HTR-8/SVneo (cell line): ENCODE measurements around the gene DTX1.
"Not testable (repeated sequence)": the region's sequence is repeated elsewhere in the genome, so short reads cannot be mapped to it uniquely, and the experiment has no call there.

Experiments used
- DNase-seq: peaks from one replicate; pipeline ENCODE4 v3.0.0; 2011; ENCODE audit warnings: low spot score, mixed read lengths; ENCODE audit not compliant: insufficient read length
- FAIRE-seq: peaks from 2 replicates; lab custom pipeline; 2011; peaks lifted over from hg19 to GRCh38; lab: Jason Lieb, UNC

Gene DTX1

GRCh38 chr12:113111247-113111646 is 54.7 kb downstream of the DTX1 start:
- FAIRE-seq (no peak), DNase-seq (no peak)

- DNase-seq (no peak), FAIRE-seq (no peak)
These were observed 55.7 kb downstream of the DTX1 start for GRCh38 chr12:113112043-113112899.

GRCh38 chr12:113113397-113113796 is 56.9 kb downstream of the DTX1 start:
- FAIRE-seq (no peak), DNase-seq (no peak)

GRCh38 chr12:113114447-113115178 is 58.1 kb downstream of the DTX1 start:
- FAIRE-seq = no peak
- no peak for DNase-seq

GRCh38 chr12:113115455-113116126 is 59.1 kb downstream of the DTX1 start:
- FAIRE-seq = no peak

GRCh38 chr12:113116875-113117274 is 60.3 kb downstream of the DTX1 start:
- FAIRE-seq (no peak), DNase-seq (no peak)

More at GRCh38 chr12:113115455-113116126, 59.1 kb downstream of the DTX1 start:
- DNase-seq = no peak

- not testable (repeated sequence) for FAIRE-seq, DNase-seq
These were observed 61.2 kb downstream of the DTX1 start for GRCh38 chr12:113117684-113118083.

GRCh38 chr12:113118142-113118541 is 61.6 kb downstream of the DTX1 start:
- FAIRE-seq = no peak

GRCh38 chr12:113119980-113120669 is 63.6 kb downstream of the DTX1 start:
- FAIRE-seq (no peak), DNase-seq (no peak)

More at GRCh38 chr12:113118142-113118541, 61.6 kb downstream of the DTX1 start:
- DNase-seq = no peak

- DNase-seq (no peak), FAIRE-seq (peak; percentile 60)
These were observed 64.3 kb downstream of the DTX1 start for GRCh38 chr12:113120670-113121370.

GRCh38 chr12:113127791-113128199 is 71.3 kb downstream of the DTX1 start:
- FAIRE-seq = no peak
- DNase-seq = no peak

- no peak for FAIRE-seq
- DNase-seq = no peak
These were observed 72.5 kb downstream of the DTX1 start for GRCh38 chr12:113128802-113129663.

GRCh38 chr12:113129664-113130456 is 73.3 kb downstream of the DTX1 start:
- FAIRE-seq (no peak), DNase-seq (no peak)

GRCh38 chr12:113130457-113131135 is 74.1 kb downstream of the DTX1 start:
- no peak for FAIRE-seq
- DNase-seq = no peak

- no peak for DNase-seq
- no peak for FAIRE-seq
These were observed 75.0 kb downstream of the DTX1 start for GRCh38 chr12:113131556-113131955.

GRCh38 chr12:113133036-113133435 is 76.5 kb downstream of the DTX1 start:
- no peak for DNase-seq
- no peak for FAIRE-seq

GRCh38 chr12:113133666-113134065 is 77.1 kb downstream of the DTX1 start:
- DNase-seq (no peak), FAIRE-seq (no peak)
